ENCODE results near the gene RRAGD. TPM values are rescaled to one million over a fixed set of nuclear protein-coding genes. Genes with fewer than 3 reads are reported as not detected.
"Not testable (repeated sequence)": the region's sequence is repeated elsewhere in the genome, so short reads cannot be mapped to it uniquely, and the experiment has no call there.

Gene RRAGD
- total RNA-seq, 1 donor from 2014 or later, result 3.8 TPM

DNA sequence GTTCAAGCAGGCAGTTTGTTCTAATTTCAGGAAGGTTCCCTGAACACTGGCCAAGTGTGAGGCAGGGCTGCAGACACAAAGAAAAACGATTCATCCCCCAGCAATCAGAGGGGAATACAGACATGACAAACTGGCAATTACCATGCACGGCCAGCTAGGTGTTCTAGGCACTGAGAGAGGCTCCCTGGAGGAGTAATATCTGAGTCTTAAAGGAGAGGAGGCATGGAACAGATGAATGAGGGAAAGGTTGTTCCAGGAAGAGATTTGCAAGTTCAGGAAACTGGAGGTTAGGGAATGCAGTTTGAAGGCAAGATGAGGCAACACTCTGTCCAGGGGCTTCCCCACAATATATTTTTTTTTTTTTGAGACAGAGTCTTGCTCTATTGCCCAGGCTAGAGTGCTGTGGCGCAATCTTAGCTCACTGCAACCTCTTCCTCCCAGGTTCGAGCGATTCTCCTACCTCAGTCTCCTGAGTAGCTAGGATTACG is 11.1 kb downstream of the RRAGD start:
- Mint-ChIP-seq H3K9me3 (ENCODE audit: unreplicated experiment) (no peaks in the 10 kb centered on the region), H3K4me1 (ENCODE audit: low read depth, unreplicated experiment) (peaks cover 3% of the 10 kb centered on the region), H3K36me3 (ENCODE audit: low read depth, unreplicated experiment) (no peaks in the 10 kb centered on the region), H3K27ac (ENCODE audit: unreplicated experiment) (no peak overlapping the region), H3K4me3 (ENCODE audit: unreplicated experiment) (no peak overlapping the region), H3K27me3 (ENCODE audit: low read depth, unreplicated experiment) (peaks cover under 1% of the 10 kb centered on the region)
- Histone ChIP-seq H2AFZ (ENCODE audit: low read depth, low read length) (no peak overlapping the region), H3K4me3 (ENCODE audit: insufficient read depth, low read depth, low read length) (no peak overlapping the region), H3K27me3 (ENCODE audit: insufficient read depth, low read length) (no peaks in the 10 kb centered on the region), H3K4me1 (ENCODE audit: insufficient read depth, low read length) (no peaks in the 10 kb centered on the region), H3K4me2 (ENCODE audit: low read length) (no peak overlapping the region), H3K9ac (ENCODE audit: low read length) (no peak overlapping the region), H3K9me3 (ENCODE audit: insufficient read depth, low read depth, low read length) (no peaks in the 10 kb centered on the region), H3K36me3 (ENCODE audit: insufficient read depth, low read length) (no peaks in the 10 kb centered on the region), H3K79me2 (ENCODE audit: insufficient read depth, low read length) (no peaks in the 10 kb centered on the region), H3K27ac (ENCODE audit: low read depth, low read length) (no peak overlapping the region), H4K20me1 (ENCODE audit: insufficient read depth, low read length) (no peaks in the 10 kb centered on the region)
- DNase-seq (ENCODE audit: low read depth), result no peak
- no peak for FAIRE-seq
- no peak for TF ChIP-seq EZH2 (IDR thresholded peaks at IDR 0.05; ENCODE audit: insufficient read depth, low read length)
- TF ChIP-seq, protein P1, sequence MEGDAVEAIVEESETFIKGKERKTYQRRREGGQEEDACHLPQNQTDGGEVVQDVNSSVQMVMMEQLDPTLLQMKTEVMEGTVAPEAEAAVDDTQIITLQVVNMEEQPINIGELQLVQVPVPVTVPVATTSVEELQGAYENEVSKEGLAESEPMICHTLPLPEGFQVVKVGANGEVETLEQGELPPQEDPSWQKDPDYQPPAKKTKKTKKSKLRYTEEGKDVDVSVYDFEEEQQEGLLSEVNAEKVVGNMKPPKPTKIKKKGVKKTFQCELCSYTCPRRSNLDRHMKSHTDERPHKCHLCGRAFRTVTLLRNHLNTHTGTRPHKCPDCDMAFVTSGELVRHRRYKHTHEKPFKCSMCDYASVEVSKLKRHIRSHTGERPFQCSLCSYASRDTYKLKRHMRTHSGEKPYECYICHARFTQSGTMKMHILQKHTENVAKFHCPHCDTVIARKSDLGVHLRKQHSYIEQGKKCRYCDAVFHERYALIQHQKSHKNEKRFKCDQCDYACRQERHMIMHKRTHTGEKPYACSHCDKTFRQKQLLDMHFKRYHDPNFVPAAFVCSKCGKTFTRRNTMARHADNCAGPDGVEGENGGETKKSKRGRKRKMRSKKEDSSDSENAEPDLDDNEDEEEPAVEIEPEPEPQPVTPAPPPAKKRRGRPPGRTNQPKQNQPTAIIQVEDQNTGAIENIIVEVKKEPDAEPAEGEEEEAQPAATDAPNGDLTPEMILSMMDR (IDR thresholded peaks at IDR 0.05; ENCODE audit: insufficient read depth, low read depth, low read length), result no peak

DNA sequence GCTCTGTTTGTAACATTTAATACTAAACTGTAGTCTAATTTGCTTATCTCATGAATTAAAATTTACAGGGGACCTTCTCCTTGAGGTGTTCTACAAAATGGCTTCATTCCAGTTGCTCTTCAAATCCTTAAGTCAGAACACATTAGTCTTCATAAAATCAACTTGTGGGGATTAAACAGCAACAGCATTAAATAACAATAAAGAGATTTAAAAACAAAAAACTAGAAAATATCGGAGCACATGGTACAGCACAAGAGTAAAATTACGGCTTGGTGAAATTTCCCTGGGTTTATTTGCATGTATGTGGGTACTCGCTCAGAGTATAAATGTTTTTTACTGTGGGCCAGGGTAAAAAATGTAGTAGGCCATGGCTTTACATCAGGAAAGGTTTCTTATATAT is 12.0 kb downstream of the RRAGD start:
- no peaks in the 10 kb centered on the region for H4K20me1 ChIP-seq (ENCODE audit: insufficient read depth, low read length)
- no peak for TF ChIP-seq EZH2 (IDR thresholded peaks at IDR 0.05; ENCODE audit: insufficient read depth, low read length)
- TF ChIP-seq, protein P1 (IDR thresholded peaks at IDR 0.05; ENCODE audit: insufficient read depth, low read depth, low read length), result no peak
- H3K27me3 ChIP-seq (ENCODE audit: insufficient read depth, low read length), result peaks cover 2% of the 10 kb centered on the region
- no peaks in the 10 kb centered on the region for H3K27me3 Mint-ChIP-seq (ENCODE audit: low read depth, unreplicated experiment)
- H3K9ac ChIP-seq (ENCODE audit: low read length), result no peak overlapping the region
- H3K36me3 Mint-ChIP-seq (ENCODE audit: low read depth, unreplicated experiment), result no peaks in the 10 kb centered on the region
- no peaks in the 10 kb centered on the region for H3K79me2 ChIP-seq (ENCODE audit: insufficient read depth, low read length)
- no peak overlapping the region for H3K4me2 ChIP-seq (ENCODE audit: low read length)
- H3K4me3 ChIP-seq (ENCODE audit: insufficient read depth, low read depth, low read length), result no peak overlapping the region
- peaks cover 3% of the 10 kb centered on the region for H3K4me1 Mint-ChIP-seq (ENCODE audit: low read depth, unreplicated experiment)
- DNase-seq (ENCODE audit: low read depth) (no peak), FAIRE-seq (no peak)
- no peaks in the 10 kb centered on the region for H3K36me3 ChIP-seq (ENCODE audit: insufficient read depth, low read length)
- no peaks in the 10 kb centered on the region for H3K4me1 ChIP-seq (ENCODE audit: insufficient read depth, low read length)
- no peak overlapping the region for H3K27ac Mint-ChIP-seq (ENCODE audit: unreplicated experiment)
- H2AFZ ChIP-seq (ENCODE audit: low read depth, low read length), result no peak overlapping the region
- H3K9me3 ChIP-seq (ENCODE audit: insufficient read depth, low read depth, low read length), result no peaks in the 10 kb centered on the region
- no peaks in the 10 kb centered on the region for H3K9me3 Mint-ChIP-seq (ENCODE audit: unreplicated experiment)
- no peak overlapping the region for H3K27ac ChIP-seq (ENCODE audit: low read depth, low read length)
- no peak overlapping the region for H3K4me3 Mint-ChIP-seq (ENCODE audit: unreplicated experiment)

DNA sequence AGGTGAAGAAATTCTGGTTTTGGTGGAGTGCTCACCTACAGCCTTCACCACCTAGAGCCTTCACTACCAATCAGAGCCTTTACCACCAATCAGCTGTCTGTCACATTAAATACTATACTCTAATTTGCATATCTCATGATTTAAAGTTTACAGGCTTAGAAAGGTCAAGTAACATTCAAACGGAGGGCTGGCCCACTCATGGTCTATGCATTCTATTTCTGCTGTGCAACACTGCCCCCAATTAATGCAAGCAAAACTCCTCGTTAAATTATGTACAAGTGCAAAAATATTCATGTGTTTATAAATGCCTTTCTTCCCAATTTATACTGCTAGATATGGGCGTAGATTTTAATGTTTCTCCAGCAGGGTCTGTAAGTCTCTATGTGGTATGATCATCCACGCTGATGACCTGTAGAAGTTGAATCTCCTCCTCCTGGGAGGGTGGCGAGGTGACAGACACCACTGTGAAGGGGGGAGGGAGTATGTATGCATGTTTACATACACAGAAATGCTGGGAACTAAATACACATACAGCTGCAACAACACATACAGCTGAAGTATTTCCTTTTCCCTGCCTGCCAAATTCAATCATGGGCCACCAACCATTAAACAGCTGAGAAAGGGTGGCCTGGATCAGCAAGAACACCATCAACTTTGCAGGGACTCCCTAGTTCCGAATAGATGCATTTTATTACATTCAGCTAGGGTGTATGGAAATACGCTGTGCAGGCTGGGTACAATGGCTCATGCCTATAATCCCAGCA is 13.1 kb downstream of the RRAGD start:
- no peak overlapping the region for H3K27ac ChIP-seq (ENCODE audit: low read depth, low read length)
- H3K36me3 ChIP-seq (ENCODE audit: insufficient read depth, low read length), result no peaks in the 10 kb centered on the region
- H3K79me2 ChIP-seq (ENCODE audit: insufficient read depth, low read length), result no peaks in the 10 kb centered on the region
- TF ChIP-seq, protein P1 (IDR thresholded peaks at IDR 0.05; ENCODE audit: insufficient read depth, low read depth, low read length), result no peak
- TF ChIP-seq EZH2 (IDR thresholded peaks at IDR 0.05; ENCODE audit: insufficient read depth, low read length), result no peak
- no peaks in the 10 kb centered on the region for H3K9me3 ChIP-seq (ENCODE audit: insufficient read depth, low read depth, low read length)
- Mint-ChIP-seq H3K36me3 (ENCODE audit: low read depth, unreplicated experiment) (no peaks in the 10 kb centered on the region), H3K27ac (ENCODE audit: unreplicated experiment) (no peak overlapping the region), H3K4me1 (ENCODE audit: low read depth, unreplicated experiment) (peaks cover 3% of the 10 kb centered on the region), H3K4me3 (ENCODE audit: unreplicated experiment) (no peak overlapping the region), H3K27me3 (ENCODE audit: low read depth, unreplicated experiment) (no peaks in the 10 kb centered on the region), H3K9me3 (ENCODE audit: unreplicated experiment) (no peaks in the 10 kb centered on the region)
- H3K27me3 ChIP-seq (ENCODE audit: insufficient read depth, low read length), result peaks cover 2% of the 10 kb centered on the region
- no peaks in the 10 kb centered on the region for H3K4me1 ChIP-seq (ENCODE audit: insufficient read depth, low read length)
- no peak overlapping the region for H2AFZ ChIP-seq (ENCODE audit: low read depth, low read length)
- no peak overlapping the region for H3K4me2 ChIP-seq (ENCODE audit: low read length)
- H3K9ac ChIP-seq (ENCODE audit: low read length), result no peak overlapping the region
- FAIRE-seq (no peak), DNase-seq (ENCODE audit: low read depth) (no peak)
- no peak overlapping the region for H3K4me3 ChIP-seq (ENCODE audit: insufficient read depth, low read depth, low read length)
- H4K20me1 ChIP-seq (ENCODE audit: insufficient read depth, low read length), result no peaks in the 10 kb centered on the region

DNA sequence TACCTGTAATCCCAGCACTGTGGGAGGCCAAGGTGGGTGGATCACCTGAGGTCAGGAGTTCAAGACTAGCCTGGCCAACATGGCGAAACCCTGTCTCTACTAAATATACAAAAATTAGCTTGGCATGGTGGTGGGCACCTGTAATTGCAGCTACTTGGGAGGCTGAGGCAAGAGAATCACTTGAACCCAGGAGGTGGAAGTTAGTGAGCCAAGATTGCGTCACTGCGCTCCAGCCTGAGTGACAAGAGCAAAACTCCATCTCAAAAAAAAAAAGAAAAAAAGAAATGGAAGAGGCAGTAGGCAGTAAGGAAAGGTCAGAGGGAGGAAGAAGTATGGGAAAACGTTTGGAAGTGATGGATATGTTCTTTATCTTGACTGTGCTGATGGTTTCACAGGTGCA is 14.2 kb downstream of the RRAGD start:
- not testable (repeated sequence) for H3K9me3 Mint-ChIP-seq (ENCODE audit: unreplicated experiment); H3K9ac ChIP-seq (ENCODE audit: low read length); H3K4me1 Mint-ChIP-seq (ENCODE audit: low read depth, unreplicated experiment)

More for the DNA sequence above, 14.2 kb downstream of the RRAGD start:
- not testable (repeated sequence) for H3K36me3 ChIP-seq (ENCODE audit: insufficient read depth, low read length); H3K36me3 Mint-ChIP-seq (ENCODE audit: low read depth, unreplicated experiment); H3K4me2 ChIP-seq (ENCODE audit: low read length); H3K4me1 ChIP-seq (ENCODE audit: insufficient read depth, low read length); H3K4me3 ChIP-seq (ENCODE audit: insufficient read depth, low read depth, low read length); H3K27me3 Mint-ChIP-seq (ENCODE audit: low read depth, unreplicated experiment); H3K27ac ChIP-seq (ENCODE audit: low read depth, low read length); H4K20me1 ChIP-seq (ENCODE audit: insufficient read depth, low read length); H3K27ac Mint-ChIP-seq (ENCODE audit: unreplicated experiment); FAIRE-seq; H3K4me3 Mint-ChIP-seq (ENCODE audit: unreplicated experiment); H2AFZ ChIP-seq (ENCODE audit: low read depth, low read length); H3K27me3 ChIP-seq (ENCODE audit: insufficient read depth, low read length); DNase-seq (ENCODE audit: low read depth); H3K9me3 ChIP-seq (ENCODE audit: insufficient read depth, low read depth, low read length); H3K79me2 ChIP-seq (ENCODE audit: insufficient read depth, low read length)

All from astrocyte (in vitro differentiated cells and primary cell).